Endothelial cell (in vitro differentiated cells): ENCODE results near the gene AKAP13. TPM values are rescaled to one million over a fixed set of nuclear protein-coding genes. Genes with fewer than 3 reads are reported as not detected.

Experiments
- DNase-seq: peaks from one replicate; pipeline ENCODE4 v3.0.0; 2021; ENCODE audit warnings: low spot score
- H3K27ac Mint-ChIP-seq: one replicate; pipeline ENCODE4 v1.8.0; 2021; ENCODE audit warnings: mixed read lengths, inconsistent platforms; ENCODE audit not compliant: unreplicated experiment
- H3K27me3 Mint-ChIP-seq: one replicate; pipeline ENCODE4 v1.8.0; 2021; ENCODE audit warnings: mild to moderate bottlenecking, moderate library complexity, mixed read lengths, inconsistent platforms; ENCODE audit not compliant: unreplicated experiment
- H3K36me3 Mint-ChIP-seq: one replicate; pipeline ENCODE4 v1.8.0; 2021; ENCODE audit warnings: mild to moderate bottlenecking, low read depth, mixed read lengths, inconsistent platforms; ENCODE audit not compliant: unreplicated experiment
- H3K4me1 Mint-ChIP-seq: one replicate; pipeline ENCODE4 v1.8.0; 2021; ENCODE audit warnings: mild to moderate bottlenecking, mixed read lengths, inconsistent platforms; ENCODE audit not compliant: unreplicated experiment
- H3K4me3 Mint-ChIP-seq: one replicate; pipeline ENCODE4 v1.8.0; 2021; ENCODE audit warnings: mild to moderate bottlenecking, mixed read lengths, inconsistent platforms; ENCODE audit not compliant: unreplicated experiment
- H3K9me3 Mint-ChIP-seq: one replicate; pipeline ENCODE4 v1.8.0; 2021; ENCODE audit warnings: mixed read lengths, inconsistent platforms; ENCODE audit not compliant: unreplicated experiment
- total RNA-seq: library from RNA; stranded (reverse); fragmentation: NEBNext Ultra II Directional; extraction: Animal tissue kit (Norgen Biotek cat#: 25700); gene quantifications from one replicate; pipeline ENCODE4 v1.2.1, GENCODE V29; 2021; ENCODE audit not compliant: unreplicated experiment
- TF ChIP-seq, protein P1 (sequence below): fragments of 200-600 bp; sonication (generic); IDR thresholded peaks from one replicate; pipeline ENCODE4 v1.5.0; 2021; ENCODE audit warnings: antibody characterized with exemption; ENCODE audit not compliant: unreplicated experiment

Gene AKAP13
- total RNA-seq, 1 donor from 2014 or later, result 249 TPM

DNA sequence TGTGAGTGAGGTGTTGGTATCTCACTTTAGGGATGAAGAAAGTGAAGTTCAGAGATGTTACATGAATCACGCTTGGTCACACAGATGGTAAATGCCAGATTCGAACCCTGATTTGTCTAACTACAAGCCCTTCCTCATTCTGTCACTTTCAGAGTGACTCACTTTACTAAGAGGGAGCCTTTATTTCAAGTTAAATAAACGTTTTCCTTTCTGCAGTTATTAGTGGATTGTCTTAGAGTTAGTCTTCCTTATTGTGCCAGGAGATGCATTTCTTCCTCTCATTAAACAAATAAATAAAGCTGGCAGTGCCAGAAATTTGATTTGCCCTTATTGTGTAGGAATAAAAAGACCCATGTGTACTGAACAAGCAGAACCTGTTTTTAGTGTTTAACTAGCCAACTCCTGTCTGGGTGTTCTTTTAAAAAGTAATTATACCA, 162.5 kb downstream of the AKAP13 start:
- H3K36me3 Mint-ChIP-seq, result no peaks in the 10 kb centered on the region
- peaks cover 2% of the 10 kb centered on the region for H3K27me3 Mint-ChIP-seq
- no peak for DNase-seq
- H3K9me3 Mint-ChIP-seq, result no peaks in the 10 kb centered on the region
- no peak overlapping the region for H3K4me3 Mint-ChIP-seq
- peaks cover 46% of the 10 kb centered on the region for H3K4me1 Mint-ChIP-seq
- no peak overlapping the region for H3K27ac Mint-ChIP-seq
- TF ChIP-seq, protein P1, sequence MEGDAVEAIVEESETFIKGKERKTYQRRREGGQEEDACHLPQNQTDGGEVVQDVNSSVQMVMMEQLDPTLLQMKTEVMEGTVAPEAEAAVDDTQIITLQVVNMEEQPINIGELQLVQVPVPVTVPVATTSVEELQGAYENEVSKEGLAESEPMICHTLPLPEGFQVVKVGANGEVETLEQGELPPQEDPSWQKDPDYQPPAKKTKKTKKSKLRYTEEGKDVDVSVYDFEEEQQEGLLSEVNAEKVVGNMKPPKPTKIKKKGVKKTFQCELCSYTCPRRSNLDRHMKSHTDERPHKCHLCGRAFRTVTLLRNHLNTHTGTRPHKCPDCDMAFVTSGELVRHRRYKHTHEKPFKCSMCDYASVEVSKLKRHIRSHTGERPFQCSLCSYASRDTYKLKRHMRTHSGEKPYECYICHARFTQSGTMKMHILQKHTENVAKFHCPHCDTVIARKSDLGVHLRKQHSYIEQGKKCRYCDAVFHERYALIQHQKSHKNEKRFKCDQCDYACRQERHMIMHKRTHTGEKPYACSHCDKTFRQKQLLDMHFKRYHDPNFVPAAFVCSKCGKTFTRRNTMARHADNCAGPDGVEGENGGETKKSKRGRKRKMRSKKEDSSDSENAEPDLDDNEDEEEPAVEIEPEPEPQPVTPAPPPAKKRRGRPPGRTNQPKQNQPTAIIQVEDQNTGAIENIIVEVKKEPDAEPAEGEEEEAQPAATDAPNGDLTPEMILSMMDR, result no peak

DNA sequence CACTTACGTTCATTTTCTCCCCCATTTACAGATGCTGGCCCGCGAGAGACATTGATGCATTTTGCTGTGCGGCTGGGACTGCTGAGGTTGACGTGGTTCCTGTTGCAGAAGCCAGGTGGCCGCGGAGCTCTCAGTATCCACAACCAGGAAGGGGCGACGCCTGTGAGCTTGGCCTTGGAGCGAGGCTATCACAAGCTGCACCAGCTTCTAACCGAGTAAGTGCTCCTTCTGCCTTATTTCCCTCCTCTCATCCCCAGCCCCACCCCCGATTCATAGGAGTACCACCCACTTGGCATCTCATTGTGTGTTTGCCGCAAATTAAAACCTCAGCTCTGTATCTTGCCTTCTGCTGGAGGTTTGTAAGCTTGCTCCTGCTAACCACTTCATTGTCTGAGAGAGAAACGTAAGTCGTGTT, 163.3 kb downstream of the AKAP13 start:
- peaks cover 2% of the 10 kb centered on the region for H3K27me3 Mint-ChIP-seq
- TF ChIP-seq, protein P1, result no peak
- H3K9me3 Mint-ChIP-seq, result no peaks in the 10 kb centered on the region
- H3K4me1 Mint-ChIP-seq, result peaks cover 46% of the 10 kb centered on the region
- no peak overlapping the region for H3K27ac Mint-ChIP-seq
- no peaks in the 10 kb centered on the region for H3K36me3 Mint-ChIP-seq
- peak; percentile 6 for DNase-seq
- H3K4me3 Mint-ChIP-seq, result no peak overlapping the region

- Mint-ChIP-seq H3K9me3 (no peaks in the 10 kb centered on the region), H3K27ac (no peak overlapping the region), H3K4me1 (peaks cover 37% of the 10 kb centered on the region), H3K4me3 (no peak overlapping the region), H3K27me3 (no peaks in the 10 kb centered on the region), H3K36me3 (no peaks in the 10 kb centered on the region)
- no peak for DNase-seq
- TF ChIP-seq, protein P1, result no peak
These were observed 164.8 kb downstream of the AKAP13 start for GRCh38 chr15:85545185-85545584.

GRCh38 chr15:85545752-85546151, 165.3 kb downstream of the AKAP13 start:
- no peak for DNase-seq
- H3K27ac Mint-ChIP-seq, result no peak overlapping the region
- TF ChIP-seq, protein P1, result no peak
- no peaks in the 10 kb centered on the region for H3K27me3 Mint-ChIP-seq
- no peaks in the 10 kb centered on the region for H3K36me3 Mint-ChIP-seq
- no peaks in the 10 kb centered on the region for H3K9me3 Mint-ChIP-seq
- H3K4me1 Mint-ChIP-seq, result peaks cover 43% of the 10 kb centered on the region
- no peak overlapping the region for H3K4me3 Mint-ChIP-seq

GRCh38 chr15:85547386-85547785, 167.0 kb downstream of the AKAP13 start:
- no peak for DNase-seq
- TF ChIP-seq, protein P1, result no peak
- Mint-ChIP-seq H3K4me3 (no peak overlapping the region), H3K9me3 (no peaks in the 10 kb centered on the region), H3K27me3 (no peaks in the 10 kb centered on the region), H3K4me1 (peaks cover 34% of the 10 kb centered on the region), H3K36me3 (peaks cover 4% of the 10 kb centered on the region), H3K27ac (no peak overlapping the region)
